SH-SY5Y (cell line): ENCODE results near the gene SMAD9.

Source experiments
- GATA2 ChIP-seq: IDR thresholded peaks from 2 replicates; pipeline ENCODE4 v1.6.1; 2011; ENCODE audit warnings: mild to moderate bottlenecking, low read depth, low read length
- GATA3 ChIP-seq: IDR thresholded peaks from 2 replicates; pipeline ENCODE4 v1.6.1; 2011; ENCODE audit warnings: low read depth, mild to moderate bottlenecking, low read length, moderate library complexity

GRCh38 chr13:36950330-36950729, 30.3 kb upstream of the SMAD9 start:
- TF ChIP-seq GATA2 (no peak), GATA3 (peak; percentile 21; the same call in 1 of the 2 replicates)
